Tibial nerve (tissue), 4 donors: ENCODE measurements around the gene CIPC. TPM values are rescaled to one million over a fixed set of nuclear protein-coding genes. Genes with fewer than 3 reads are reported as not detected.

Experiments
- DNase-seq, 2 donors: peaks; one replicate each; pipeline ENCODE4 v3.0.0-alpha.2; 2019; ENCODE audit warnings: low spot score in 2 of 2
- H3K27ac ChIP-seq, 4 donors: fragments of 200-600 bp; sonication (generic) in 3 of 4; one replicate each; pipeline ENCODE4 v1.5.1; 2017 to 2019; ENCODE audit warnings: mild to moderate bottlenecking in 1 of 4
- H3K27me3 ChIP-seq, 2 donors: fragments of 200-600 bp; sonication (generic) in 1 of 2; one replicate each; pipeline versions ENCODE4 v1.5.1 to v1.6.0; 2017 to 2019
- H3K36me3 ChIP-seq, 3 donors: fragments of 200-600 bp; sonication (generic); one replicate each; pipeline ENCODE4 v1.5.1; 2018 to 2019
- H3K4me1 ChIP-seq, 4 donors: fragments of 200-600 bp; sonication (generic) in 3 of 4; one replicate each; pipeline ENCODE4 v1.5.1; 2017 to 2019
- H3K4me3 ChIP-seq, 4 donors: fragments of 200-600 bp; sonication (generic) in 3 of 4; one replicate each; pipeline ENCODE4 v1.5.1; 2017 to 2019; ENCODE audit warnings: mild to moderate bottlenecking in 1 of 4, moderate library complexity in 1 of 4
- H3K9me3 ChIP-seq, 4 donors: fragments of 200-600 bp; sonication (generic) in 3 of 4; one replicate each; pipeline ENCODE4 v1.5.1; 2017 to 2019
- EP300 ChIP-seq, 2 donors: sonication (generic); formaldehyde crosslinking; IDR thresholded peaks; one replicate each; pipeline ENCODE4 v1.6.1; 2017; ENCODE audit warnings: antibody characterized with exemption in 2 of 2, mild to moderate bottlenecking in 1 of 2
- POLR2A ChIP-seq, 2 donors: fragments of 450-650 bp; IDR thresholded peaks; one replicate each; pipeline ENCODE4 v1.6.1; 2017; ENCODE audit warnings: antibody characterized with exemption in 2 of 2, mild to moderate bottlenecking in 2 of 2, moderate library complexity in 2 of 2
- WGBS, 2 donors: methylation state at CpG; one replicate each; pipeline ENCODE4 v1.1.5; 2018; 5-methylcytosine and 5-hydroxymethylcytosine counted together
- total RNA-seq, 4 donors: library from RNA; depleted of rRNA; stranded (reverse); fragments of >200 nt; gene quantifications; one replicate each; pipeline ENCODE4 v1.1.0, GENCODE V29; 2016
- TF ChIP-seq, protein P1 (sequence below), 5 experiments: fragments of 200-600 bp in 3 of 5; fragments of 450-650 bp in 2 of 5; sonication (generic) in 3 of 5; IDR thresholded peaks; one replicate each; pipeline ENCODE4 v1.5.1; 2016 to 2019; ENCODE audit warnings: antibody characterized with exemption in 5 of 5, mild to moderate bottlenecking in 3 of 5, moderate library complexity in 2 of 5

CIPC gene
- total RNA-seq, 4 donors from 2014 or later = 38.1 to 76.7 (median 41.5) TPM

DNA sequence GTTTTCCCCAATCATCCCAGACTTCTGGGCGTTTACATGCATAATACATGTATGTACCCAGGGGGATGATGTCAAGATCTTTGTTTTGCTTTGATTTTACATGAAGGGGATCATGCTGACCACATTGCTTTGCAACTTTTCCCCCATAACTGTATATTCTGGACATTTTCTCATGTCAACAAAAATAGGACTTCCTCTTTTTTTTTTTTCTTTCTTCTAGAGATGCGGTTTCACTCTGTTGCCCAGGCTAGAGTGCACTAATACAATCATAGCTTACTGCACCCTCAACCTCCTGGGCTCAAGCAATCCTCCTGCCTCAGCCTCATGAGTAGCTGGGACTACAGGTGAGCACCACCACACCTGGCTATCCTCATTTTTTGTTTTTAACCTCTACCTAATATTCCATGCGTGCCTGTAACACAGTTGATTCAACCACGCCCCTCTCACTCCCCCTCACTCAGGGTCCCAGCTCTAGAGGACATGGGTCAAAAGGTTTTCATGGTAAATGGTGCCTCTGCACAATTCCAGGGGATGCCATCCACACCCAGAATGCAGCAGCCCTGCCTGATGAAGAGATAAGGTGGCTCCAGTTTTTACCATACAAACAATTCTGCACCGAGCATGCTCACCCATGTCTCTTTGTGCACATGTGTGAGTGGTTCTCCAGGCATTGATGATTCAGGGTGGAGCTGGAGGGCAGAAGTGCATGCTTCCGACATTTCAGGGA, 32.0 kb upstream of the CIPC start:
- H3K27ac ChIP-seq = no peak overlapping the region
- H3K9me3 ChIP-seq = no peaks in the 10 kb centered on the region
- TF ChIP-seq POLR2A (IDR thresholded peaks at IDR 0.05) (no peak), EP300 (IDR thresholded peaks at IDR 0.05) (no peak)
- TF ChIP-seq, protein P1, sequence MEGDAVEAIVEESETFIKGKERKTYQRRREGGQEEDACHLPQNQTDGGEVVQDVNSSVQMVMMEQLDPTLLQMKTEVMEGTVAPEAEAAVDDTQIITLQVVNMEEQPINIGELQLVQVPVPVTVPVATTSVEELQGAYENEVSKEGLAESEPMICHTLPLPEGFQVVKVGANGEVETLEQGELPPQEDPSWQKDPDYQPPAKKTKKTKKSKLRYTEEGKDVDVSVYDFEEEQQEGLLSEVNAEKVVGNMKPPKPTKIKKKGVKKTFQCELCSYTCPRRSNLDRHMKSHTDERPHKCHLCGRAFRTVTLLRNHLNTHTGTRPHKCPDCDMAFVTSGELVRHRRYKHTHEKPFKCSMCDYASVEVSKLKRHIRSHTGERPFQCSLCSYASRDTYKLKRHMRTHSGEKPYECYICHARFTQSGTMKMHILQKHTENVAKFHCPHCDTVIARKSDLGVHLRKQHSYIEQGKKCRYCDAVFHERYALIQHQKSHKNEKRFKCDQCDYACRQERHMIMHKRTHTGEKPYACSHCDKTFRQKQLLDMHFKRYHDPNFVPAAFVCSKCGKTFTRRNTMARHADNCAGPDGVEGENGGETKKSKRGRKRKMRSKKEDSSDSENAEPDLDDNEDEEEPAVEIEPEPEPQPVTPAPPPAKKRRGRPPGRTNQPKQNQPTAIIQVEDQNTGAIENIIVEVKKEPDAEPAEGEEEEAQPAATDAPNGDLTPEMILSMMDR (IDR thresholded peaks at IDR 0.05) = no peak
- H3K4me3 ChIP-seq = no peak overlapping the region
- DNase-seq = no peak
- no peaks in the 10 kb centered on the region for H3K36me3 ChIP-seq
- 69 to 76% methylated on average over 6 of the region's 6 CpGs for WGBS, 2 donors
- peaks cover 0 to 37% (median 5%) of the 10 kb centered on the region in 4 donors for H3K4me1 ChIP-seq
- no peaks in the 10 kb centered on the region for H3K27me3 ChIP-seq

DNA sequence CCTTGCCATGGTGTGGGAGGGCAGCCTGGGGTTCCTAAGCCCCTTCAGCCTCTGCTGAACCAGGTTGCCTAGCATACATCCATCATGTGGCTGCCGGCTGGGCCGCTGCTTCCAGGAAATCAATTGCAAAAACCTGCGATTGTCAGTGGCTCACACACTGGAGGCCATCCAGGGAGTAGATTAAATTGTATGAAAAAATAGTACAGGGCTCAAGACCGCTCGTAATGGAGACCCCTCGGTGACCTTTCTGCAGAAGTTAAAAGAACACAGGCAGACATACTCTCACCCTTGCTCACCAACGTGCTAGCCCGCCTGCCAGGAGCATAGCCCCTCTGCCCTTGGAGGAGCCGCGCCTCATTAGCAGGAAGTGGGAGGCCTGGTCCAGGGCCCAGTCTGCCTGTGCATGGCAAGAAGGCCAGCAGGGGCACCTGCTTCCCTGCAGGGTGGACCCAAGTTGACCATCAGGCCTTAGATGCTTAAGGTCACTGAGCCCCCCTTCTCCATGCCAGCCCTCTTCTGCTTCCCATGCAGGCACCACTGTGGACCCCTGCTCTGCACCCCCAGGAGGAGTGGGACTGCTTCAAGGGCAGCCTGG, 31.4 kb upstream of the CIPC start:
- Histone ChIP-seq H3K27me3 (no peaks in the 10 kb centered on the region), H3K9me3 (no peaks in the 10 kb centered on the region), H3K4me1 (peaks cover 0 to 38% (median 5%) of the 10 kb centered on the region in 4 donors), H3K4me3 (no peak overlapping the region), H3K27ac (no peak overlapping the region), H3K36me3 (no peaks in the 10 kb centered on the region)
- 57 to 71% methylated on average over 10 of the region's 10 CpGs for WGBS, 2 donors
- DNase-seq = no peak
- no peak for TF ChIP-seq POLR2A (IDR thresholded peaks at IDR 0.05)
- TF ChIP-seq, protein P1 (IDR thresholded peaks at IDR 0.05) = no peak
- TF ChIP-seq EP300 (IDR thresholded peaks at IDR 0.05) = no peak

DNA sequence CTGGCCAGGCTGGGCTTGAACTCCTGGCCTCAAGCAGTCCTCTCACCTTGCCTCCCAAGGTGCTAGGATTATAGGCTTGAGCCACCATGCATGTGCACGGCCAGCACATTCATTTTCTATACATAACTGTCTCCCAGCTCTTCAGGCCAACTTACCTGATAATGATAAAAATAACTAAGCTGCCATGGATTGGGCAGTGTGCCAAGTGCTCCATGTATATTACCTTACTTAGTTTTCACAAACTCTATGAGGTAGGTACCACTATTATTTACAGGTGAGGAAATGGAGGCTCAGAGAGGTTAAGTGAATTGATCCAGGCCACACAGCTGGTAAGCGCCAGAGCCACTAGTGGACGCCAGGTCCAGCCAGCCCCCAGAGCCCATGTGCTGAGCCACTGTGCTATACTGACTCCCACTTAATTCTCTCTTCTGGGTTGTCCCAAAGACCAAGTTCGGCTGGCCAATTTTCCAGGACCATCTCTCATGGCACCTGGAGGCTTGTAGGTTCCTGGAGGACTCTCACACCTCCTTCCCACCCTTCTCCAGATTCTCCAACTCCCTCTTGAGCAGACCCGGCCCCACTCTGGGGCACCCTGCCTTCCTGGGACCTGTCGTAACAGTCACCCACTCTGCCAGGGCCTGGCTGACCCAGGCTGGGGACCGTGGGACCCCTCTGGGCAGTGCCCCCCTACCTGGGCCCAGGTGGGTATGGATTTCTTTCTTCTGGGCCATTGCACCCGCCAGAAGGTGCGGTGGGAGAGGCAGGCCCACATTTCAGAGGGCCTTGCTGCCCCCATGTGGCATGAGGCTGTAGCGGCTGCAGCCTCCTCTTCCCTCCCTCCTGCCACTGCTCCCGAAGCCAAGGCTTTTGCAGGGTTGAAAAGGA, 30.2 kb upstream of the CIPC start:
- H3K4me1 ChIP-seq = peaks cover 0 to 38% (median 5%) of the 10 kb centered on the region in 4 donors
- 46 to 48% methylated on average over 11 of the region's 11 CpGs for WGBS, 2 donors
- H3K4me3 ChIP-seq = no peak overlapping the region
- DNase-seq = peak; percentile 34 to 63
- no peaks in the 10 kb centered on the region for H3K27me3 ChIP-seq
- no peaks in the 10 kb centered on the region for H3K36me3 ChIP-seq
- H3K9me3 ChIP-seq = no peaks in the 10 kb centered on the region
- TF ChIP-seq POLR2A (IDR thresholded peaks at IDR 0.05) = no peak
- TF ChIP-seq EP300 (IDR thresholded peaks at IDR 0.05) = peak in 1 of 2 donors; percentile 47
- TF ChIP-seq, protein P1 (IDR thresholded peaks at IDR 0.05) = peak; percentile 64 to 93 (median 86)
- H3K27ac ChIP-seq = peak overlapping the region in 1 of 4 donors; percentile 26

DNA sequence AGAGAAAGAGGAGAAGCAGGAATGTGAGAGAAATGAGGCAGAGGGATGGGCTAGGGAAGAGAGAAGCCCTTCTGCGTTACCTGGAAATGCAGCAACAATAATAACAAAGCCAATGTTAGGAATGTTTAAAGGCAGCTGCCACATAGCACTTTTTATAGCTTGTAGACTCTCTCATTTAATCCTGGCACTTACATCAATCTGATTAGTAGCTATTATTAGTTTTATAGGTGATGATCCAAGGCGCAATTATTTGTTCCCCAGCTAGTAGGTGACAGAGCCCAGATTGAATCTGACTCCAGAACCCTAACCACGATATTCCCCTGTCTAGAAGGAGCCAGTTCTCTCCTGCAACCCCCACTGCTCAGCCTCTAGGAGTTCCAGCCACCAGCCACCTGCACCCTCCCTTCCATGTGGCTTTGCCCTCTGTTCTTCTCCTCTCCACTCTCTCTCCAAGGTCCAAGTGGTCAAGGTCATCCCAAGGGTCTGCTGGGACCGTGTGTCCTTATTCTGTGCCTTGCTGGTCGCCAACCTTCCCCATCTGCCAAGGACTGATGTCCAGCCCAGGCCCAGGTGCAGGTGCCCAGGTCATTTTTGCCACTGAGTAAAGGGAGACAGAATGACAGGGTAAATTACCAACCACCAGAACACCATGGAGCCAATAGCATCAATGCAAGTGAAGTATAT, 29.4 kb upstream of the CIPC start:
- Histone ChIP-seq H3K9me3 (no peaks in the 10 kb centered on the region), H3K36me3 (no peaks in the 10 kb centered on the region), H3K27ac (peak overlapping the region in 1 of 4 donors; percentile 26), H3K4me3 (no peak overlapping the region), H3K27me3 (no peaks in the 10 kb centered on the region), H3K4me1 (peaks cover 0 to 36% (median 5%) of the 10 kb centered on the region in 4 donors)
- TF ChIP-seq EP300 (IDR thresholded peaks at IDR 0.05) = no peak
- TF ChIP-seq, protein P1 (IDR thresholded peaks at IDR 0.05) = peak in 1 of 5 experiments; percentile 8
- WGBS, 2 donors = 65% methylated on average over 5 of the region's 5 CpGs
- DNase-seq = no peak
